ENCODE results near the gene RIMS1.

Gene RIMS1

GRCh38 chr6:72035486-72035885 is 149.1 kb downstream of the RIMS1 start:
- no peaks in the 10 kb centered on the region for H3K9me3 Mint-ChIP-seq
- H3K4me3 Mint-ChIP-seq = no peak overlapping the region
- H3K36me3 Mint-ChIP-seq = no peaks in the 10 kb centered on the region
- no peak overlapping the region for H3K27ac Mint-ChIP-seq
- no peaks in the 10 kb centered on the region for H3K27me3 Mint-ChIP-seq
- no peak for ATAC-seq
- H3K4me1 Mint-ChIP-seq = no peaks in the 10 kb centered on the region

- no peaks in the 10 kb centered on the region for H3K36me3 Mint-ChIP-seq
- ATAC-seq = no peak
- no peak overlapping the region for H3K27ac Mint-ChIP-seq
- H3K4me3 Mint-ChIP-seq = no peak overlapping the region
- no peaks in the 10 kb centered on the region for H3K4me1 Mint-ChIP-seq
- no peaks in the 10 kb centered on the region for H3K9me3 Mint-ChIP-seq
- no peaks in the 10 kb centered on the region for H3K27me3 Mint-ChIP-seq
These were observed 149.6 kb downstream of the RIMS1 start for GRCh38 chr6:72035966-72036365.

GRCh38 chr6:72037006-72037405 is 150.7 kb downstream of the RIMS1 start:
- H3K4me3 Mint-ChIP-seq = no peak overlapping the region
- H3K27me3 Mint-ChIP-seq = no peaks in the 10 kb centered on the region
- H3K36me3 Mint-ChIP-seq = no peaks in the 10 kb centered on the region
- H3K4me1 Mint-ChIP-seq = no peaks in the 10 kb centered on the region
- H3K27ac Mint-ChIP-seq = no peak overlapping the region
- no peak for ATAC-seq
- H3K9me3 Mint-ChIP-seq = no peaks in the 10 kb centered on the region

- no peaks in the 10 kb centered on the region for H3K9me3 Mint-ChIP-seq
- ATAC-seq = no peak
- no peaks in the 10 kb centered on the region for H3K4me1 Mint-ChIP-seq
- H3K4me3 Mint-ChIP-seq = no peak overlapping the region
- H3K27ac Mint-ChIP-seq = no peak overlapping the region
- H3K27me3 Mint-ChIP-seq = no peaks in the 10 kb centered on the region
- no peaks in the 10 kb centered on the region for H3K36me3 Mint-ChIP-seq
These were observed 153.8 kb downstream of the RIMS1 start for GRCh38 chr6:72040111-72040510.

- Mint-ChIP-seq H3K27ac (no peak overlapping the region), H3K4me1 (no peaks in the 10 kb centered on the region), H3K9me3 (no peaks in the 10 kb centered on the region), H3K4me3 (no peak overlapping the region), H3K36me3 (no peaks in the 10 kb centered on the region), H3K27me3 (no peaks in the 10 kb centered on the region)
- no peak for ATAC-seq
These were observed 155.7 kb downstream of the RIMS1 start for GRCh38 chr6:72042088-72042487.

GRCh38 chr6:72048080-72048479 is 161.7 kb downstream of the RIMS1 start:
- Mint-ChIP-seq H3K27me3 (no peaks in the 10 kb centered on the region), H3K36me3 (no peaks in the 10 kb centered on the region), H3K4me1 (no peaks in the 10 kb centered on the region), H3K9me3 (peaks cover 3% of the 10 kb centered on the region), H3K27ac (no peak overlapping the region), H3K4me3 (no peak overlapping the region)
- ATAC-seq = no peak

GRCh38 chr6:72049376-72049775 is 163.0 kb downstream of the RIMS1 start:
- Mint-ChIP-seq H3K4me3 (no peak overlapping the region), H3K9me3 (peaks cover 3% of the 10 kb centered on the region), H3K27me3 (no peaks in the 10 kb centered on the region)

GRCh38 chr6:72061286-72061685 is 174.9 kb downstream of the RIMS1 start:
- Mint-ChIP-seq H3K27me3 (peaks cover 11% of the 10 kb centered on the region), H3K4me3 (no peak overlapping the region), H3K36me3 (no peaks in the 10 kb centered on the region), H3K27ac (no peak overlapping the region), H3K9me3 (no peaks in the 10 kb centered on the region), H3K4me1 (no peaks in the 10 kb centered on the region)
- ATAC-seq = no peak

More at GRCh38 chr6:72049376-72049775, 163.0 kb downstream of the RIMS1 start:
- ATAC-seq = no peak
- Mint-ChIP-seq H3K27ac (no peak overlapping the region), H3K36me3 (no peaks in the 10 kb centered on the region), H3K4me1 (no peaks in the 10 kb centered on the region)

- Mint-ChIP-seq H3K9me3 (no peaks in the 10 kb centered on the region), H3K4me1 (no peaks in the 10 kb centered on the region), H3K27me3 (peaks cover 11% of the 10 kb centered on the region), H3K27ac (no peak overlapping the region), H3K36me3 (no peaks in the 10 kb centered on the region), H3K4me3 (no peak overlapping the region)
- ATAC-seq = no peak
These were observed 178.1 kb downstream of the RIMS1 start for GRCh38 chr6:72064399-72064975.

GRCh38 chr6:72078096-72078495 is 191.7 kb downstream of the RIMS1 start:
- no peak overlapping the region for H3K27ac Mint-ChIP-seq
- H3K27me3 Mint-ChIP-seq = peaks cover 11% of the 10 kb centered on the region
- ATAC-seq = no peak
- H3K36me3 Mint-ChIP-seq = no peaks in the 10 kb centered on the region
- no peaks in the 10 kb centered on the region for H3K9me3 Mint-ChIP-seq
- H3K4me1 Mint-ChIP-seq = no peaks in the 10 kb centered on the region
- no peak overlapping the region for H3K4me3 Mint-ChIP-seq

- peaks cover 21% of the 10 kb centered on the region for H3K27me3 Mint-ChIP-seq
- H3K4me3 Mint-ChIP-seq = no peak overlapping the region
- H3K4me1 Mint-ChIP-seq = no peaks in the 10 kb centered on the region
- H3K36me3 Mint-ChIP-seq = no peaks in the 10 kb centered on the region
- no peak overlapping the region for H3K27ac Mint-ChIP-seq
- H3K9me3 Mint-ChIP-seq = no peaks in the 10 kb centered on the region
- no peak for ATAC-seq
These were observed 194.1 kb downstream of the RIMS1 start for GRCh38 chr6:72080260-72080941.

- no peak for ATAC-seq
- no peaks in the 10 kb centered on the region for H3K9me3 Mint-ChIP-seq
- H3K4me3 Mint-ChIP-seq = no peak overlapping the region
- H3K27me3 Mint-ChIP-seq = peaks cover 16% of the 10 kb centered on the region
- H3K36me3 Mint-ChIP-seq = no peaks in the 10 kb centered on the region
- H3K27ac Mint-ChIP-seq = no peak overlapping the region
- H3K4me1 Mint-ChIP-seq = no peaks in the 10 kb centered on the region
These were observed 195.5 kb downstream of the RIMS1 start for GRCh38 chr6:72081871-72082270.

GRCh38 chr6:72083976-72084375 is 197.6 kb downstream of the RIMS1 start:
- Mint-ChIP-seq H3K27me3 (peaks cover 9% of the 10 kb centered on the region), H3K4me3 (no peak overlapping the region), H3K36me3 (no peaks in the 10 kb centered on the region), H3K9me3 (no peaks in the 10 kb centered on the region), H3K4me1 (no peaks in the 10 kb centered on the region), H3K27ac (no peak overlapping the region)
- ATAC-seq = no peak

GRCh38 chr6:72084992-72085569 is 198.7 kb downstream of the RIMS1 start:
- no peak for ATAC-seq
- H3K4me1 Mint-ChIP-seq = no peaks in the 10 kb centered on the region
- no peak overlapping the region for H3K27ac Mint-ChIP-seq
- H3K36me3 Mint-ChIP-seq = no peaks in the 10 kb centered on the region
- H3K4me3 Mint-ChIP-seq = no peak overlapping the region
- no peaks in the 10 kb centered on the region for H3K9me3 Mint-ChIP-seq
- peaks cover 9% of the 10 kb centered on the region for H3K27me3 Mint-ChIP-seq

- ATAC-seq = no peak
- no peaks in the 10 kb centered on the region for H3K9me3 Mint-ChIP-seq
- H3K27me3 Mint-ChIP-seq = no peaks in the 10 kb centered on the region
- no peak overlapping the region for H3K27ac Mint-ChIP-seq
- H3K36me3 Mint-ChIP-seq = no peaks in the 10 kb centered on the region
- no peak overlapping the region for H3K4me3 Mint-ChIP-seq
- no peaks in the 10 kb centered on the region for H3K4me1 Mint-ChIP-seq
These were observed 208.2 kb downstream of the RIMS1 start for GRCh38 chr6:72094506-72094905.

GRCh38 chr6:72102561-72102960 is 216.2 kb downstream of the RIMS1 start:
- H3K36me3 Mint-ChIP-seq = no peaks in the 10 kb centered on the region
- no peaks in the 10 kb centered on the region for H3K9me3 Mint-ChIP-seq
- no peaks in the 10 kb centered on the region for H3K27me3 Mint-ChIP-seq
- H3K4me1 Mint-ChIP-seq = no peaks in the 10 kb centered on the region
- H3K4me3 Mint-ChIP-seq = no peak overlapping the region
- no peak for ATAC-seq
- H3K27ac Mint-ChIP-seq = no peak overlapping the region

Data from stimulated activated memory B cell treated with anti-CD40 and anti-IgM and Interleukin-4, amounts not matched to agents 10 μg/mL and 1 μg/mL and 100 μg/mL, for 72 hours (primary cell).